PC-3 (cell line): ENCODE results near the gene TAS2R42. TPM values are rescaled to one million over a fixed set of nuclear protein-coding genes. Genes with fewer than 3 reads are reported as not detected.

Source experiments
- ATAC-seq: fragments of 200-7000 bp; cut with Tn5 transposase; 2 replicates; pipeline ENCODE4 v1.9.1; 2020; ENCODE audit warnings: mild to moderate bottlenecking, moderate library complexity
- BruUV-seq: library from RNA; stranded (reverse); fragments of 400-500 nt; replicated peaks from 2 replicates; lab custom pipeline; 2021; lab: Mats Ljungman, UMichigan
- CTCF ChIA-PET: fragments of 300-600 bp; sonication (Branson Sonifier 250); formaldehyde crosslinking; loops from one replicate; lab custom pipeline; 2022; ENCODE audit warnings: antibody characterized with exemption; lab: Charles Lee
- POLR2A ChIA-PET: fragments of 300-600 bp; sonication (Branson Sonifier 250); formaldehyde crosslinking; loops from one replicate; lab custom pipeline; 2022; ENCODE audit warnings: antibody characterized with exemption; ENCODE audit not compliant: unreplicated experiment; lab: Charles Lee
- DNase-seq: peaks from one replicate; pipeline ENCODE4 v3.0.0-alpha.2; 2015
- H2AFZ ChIP-seq: fragments of 300-600 bp; sonication (generic); 2 replicates; pipeline ENCODE4 v1.6.0; 2016; ENCODE audit warnings: antibody characterized with exemption, low read length
- H3F3A ChIP-seq: fragments of 300-600 bp; sonication (generic); one replicate; pipeline ENCODE4 v1.6.0; 2017; ENCODE audit warnings: antibody characterized with exemption, low read length, control low read depth, mild to moderate bottlenecking; ENCODE audit not compliant: unreplicated experiment
- H3K27ac ChIP-seq: fragments of 300-600 bp; sonication (generic); 2 replicates; pipeline ENCODE4 v1.5.1; 2016; ENCODE audit warnings: mild to moderate bottlenecking, low read length
- H3K27me3 ChIP-seq: fragments of 300-600 bp; sonication (generic); 2 replicates; pipeline ENCODE4 v1.6.1; 2016; ENCODE audit warnings: low read length, mixed read lengths
- H3K36me3 ChIP-seq: fragments of 300-600 bp; sonication (generic); 2 replicates; pipeline ENCODE4 v1.6.1; 2016; ENCODE audit warnings: low read depth, mixed run types, low read length, mixed read lengths
- H3K4me1 ChIP-seq: fragments of 300-600 bp; sonication (generic); 2 replicates; pipeline ENCODE4 v1.5.1; 2016; ENCODE audit warnings: low read length; ENCODE audit not compliant: insufficient read depth
- H3K4me2 ChIP-seq: fragments of 300-600 bp; sonication (generic); 2 replicates; pipeline ENCODE4 v1.6.0; 2016; ENCODE audit warnings: low read length
- H3K4me3 ChIP-seq: fragments of 300-600 bp; sonication (generic); 2 replicates; pipeline ENCODE4 v1.5.1; 2016; ENCODE audit warnings: mild to moderate bottlenecking, low read length, mixed read lengths
- H3K79me2 ChIP-seq: fragments of 300-600 bp; sonication (generic); 2 replicates; pipeline ENCODE4 v1.6.1; 2017; ENCODE audit warnings: low read length, mixed read lengths
- H3K9ac ChIP-seq: fragments of 300-600 bp; sonication (generic); 2 replicates; pipeline ENCODE4 v1.6.0; 2016; ENCODE audit warnings: mild to moderate bottlenecking, low read length
- H3K9me2 ChIP-seq: fragments of 300-600 bp; sonication (generic); replicated peaks from 2 replicates; pipeline ENCODE4 v1.6.1; 2016; ENCODE audit warnings: mixed run types, low read length, mixed read lengths
- H3K9me3 ChIP-seq: fragments of 300-600 bp; sonication (generic); 2 replicates; pipeline ENCODE4 v1.6.1; 2016; ENCODE audit warnings: low read length, mixed read lengths
- H4K20me1 ChIP-seq: fragments of 300-600 bp; sonication (generic); 2 replicates; pipeline ENCODE4 v1.6.1; 2016; ENCODE audit warnings: low read length, mixed read lengths
- EZH2 ChIP-seq: fragments of 300-600 bp; sonication (generic); IDR thresholded peaks from one replicate; pipeline ENCODE4 v1.6.1; 2017; ENCODE audit warnings: antibody characterized with exemption, mild to moderate bottlenecking, low read length; ENCODE audit not compliant: unreplicated experiment
- EZH2phosphoT487 ChIP-seq: fragments of 300-600 bp; sonication (generic); IDR thresholded peaks from 2 replicates; pipeline ENCODE4 v1.6.1; 2018; ENCODE audit warnings: mild to moderate bottlenecking, antibody characterized with exemption, low read length, borderline replicate concordance
- intact Hi-C: fragments of 100-400 bp; cut with micrococcal nuclease; formaldehyde crosslinking; loops from 2 replicates; pipeline ENCODE4 v1.9.0; 2023
- total RNA-seq: library from RNA; depleted of rRNA; stranded (reverse); fragments of >200 nt; gene quantifications from 2 replicates; pipeline ENCODE4 v1.2.3, GENCODE V29; 2014
- TF ChIP-seq, protein P1 (sequence below): fragments of 300-600 bp; sonication (generic); conservative IDR thresholded peaks from 2 replicates; pipeline ENCODE4 v1.5.1; 2017; ENCODE audit warnings: antibody characterized with exemption, low read depth, mild to moderate bottlenecking, low read length

The TAS2R42 gene
- total RNA-seq, 1 experiment from 2014 or later = not detected

GRCh38 chr12:11162502-11162901, 24.2 kb downstream of the TAS2R42 start:
- ChIA-PET POLR2A (no interaction called here), CTCF (no interaction called here)
- Histone ChIP-seq H4K20me1 (no peaks in the 10 kb centered on the region), H2AFZ (no peak overlapping the region), H3K4me1 (no peaks in the 10 kb centered on the region), H3K4me2 (no peak overlapping the region), H3K4me3 (no peak overlapping the region), H3F3A (no peaks in the 10 kb centered on the region), H3K27ac (no peak overlapping the region), H3K9ac (no peak overlapping the region), H3K9me2 (no peaks in the 10 kb centered on the region), H3K36me3 (peaks cover 15% of the 10 kb centered on the region), H3K79me2 (peaks cover 95% of the 10 kb centered on the region), H3K9me3 (no peaks in the 10 kb centered on the region), H3K27me3 (no peaks in the 10 kb centered on the region)
- BruUV-seq = no TSS peak
- intact Hi-C loops = no loop called here
- TF ChIP-seq EZH2 = no peak
- TF ChIP-seq EZH2phosphoT487 = no peak
- TF ChIP-seq, protein P1, sequence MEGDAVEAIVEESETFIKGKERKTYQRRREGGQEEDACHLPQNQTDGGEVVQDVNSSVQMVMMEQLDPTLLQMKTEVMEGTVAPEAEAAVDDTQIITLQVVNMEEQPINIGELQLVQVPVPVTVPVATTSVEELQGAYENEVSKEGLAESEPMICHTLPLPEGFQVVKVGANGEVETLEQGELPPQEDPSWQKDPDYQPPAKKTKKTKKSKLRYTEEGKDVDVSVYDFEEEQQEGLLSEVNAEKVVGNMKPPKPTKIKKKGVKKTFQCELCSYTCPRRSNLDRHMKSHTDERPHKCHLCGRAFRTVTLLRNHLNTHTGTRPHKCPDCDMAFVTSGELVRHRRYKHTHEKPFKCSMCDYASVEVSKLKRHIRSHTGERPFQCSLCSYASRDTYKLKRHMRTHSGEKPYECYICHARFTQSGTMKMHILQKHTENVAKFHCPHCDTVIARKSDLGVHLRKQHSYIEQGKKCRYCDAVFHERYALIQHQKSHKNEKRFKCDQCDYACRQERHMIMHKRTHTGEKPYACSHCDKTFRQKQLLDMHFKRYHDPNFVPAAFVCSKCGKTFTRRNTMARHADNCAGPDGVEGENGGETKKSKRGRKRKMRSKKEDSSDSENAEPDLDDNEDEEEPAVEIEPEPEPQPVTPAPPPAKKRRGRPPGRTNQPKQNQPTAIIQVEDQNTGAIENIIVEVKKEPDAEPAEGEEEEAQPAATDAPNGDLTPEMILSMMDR = no peak
- peak; percentile 2 for DNase-seq
- ATAC-seq = no peak

GRCh38 chr12:11158885-11159444, 27.8 kb downstream of the TAS2R42 start:
- Histone ChIP-seq H3K27me3 (no peaks in the 10 kb centered on the region), H3K4me3 (no peak overlapping the region), H3F3A (no peaks in the 10 kb centered on the region), H3K9me3 (no peaks in the 10 kb centered on the region), H3K9ac (no peak overlapping the region), H4K20me1 (no peaks in the 10 kb centered on the region), H3K4me1 (no peaks in the 10 kb centered on the region), H3K79me2 (peaks cover 83% of the 10 kb centered on the region), H3K36me3 (no peaks in the 10 kb centered on the region; the same call in none of the 2 replicates), H2AFZ (no peak overlapping the region), H3K27ac (no peak overlapping the region), H3K4me2 (no peak overlapping the region), H3K9me2 (no peaks in the 10 kb centered on the region)
- no TSS peak for BruUV-seq
- ChIA-PET POLR2A (interaction anchor here (0.6 kb wide), 1 partner anchor 69 kb away, joined by 5 read pairs; no protein-coding TSS in a partner anchor), CTCF (no interaction called here)
- TF ChIP-seq, protein P1 = no peak
- TF ChIP-seq EZH2phosphoT487 = no peak
- no peak for TF ChIP-seq EZH2
- no peak for DNase-seq
- intact Hi-C loops = no loop called here
- no peak for ATAC-seq

- no TSS peak for BruUV-seq
- intact Hi-C loops = no loop called here
- Histone ChIP-seq H4K20me1 (no peaks in the 10 kb centered on the region), H3K9me2 (no peaks in the 10 kb centered on the region), H3K4me1 (no peaks in the 10 kb centered on the region), H3K4me2 (no peak overlapping the region), H3K4me3 (no peak overlapping the region), H3K79me2 (peaks cover 46% of the 10 kb centered on the region), H3K36me3 (peaks cover 5% of the 10 kb centered on the region), H3K27me3 (no peaks in the 10 kb centered on the region), H3K27ac (no peak overlapping the region), H3K9ac (no peak overlapping the region), H3F3A (no peaks in the 10 kb centered on the region), H3K9me3 (no peaks in the 10 kb centered on the region), H2AFZ (no peak overlapping the region)
- ChIA-PET CTCF (no interaction called here), POLR2A (no interaction called here)
- TF ChIP-seq, protein P1 = no peak
- TF ChIP-seq EZH2phosphoT487 = no peak
- no peak for TF ChIP-seq EZH2
- ATAC-seq (no peak), DNase-seq (no peak)
These were observed 32.3 kb downstream of the TAS2R42 start for GRCh38 chr12:11154400-11154925.
